AG04450 (cell line): ENCODE measurements around the gene ATP6V1B1. TPM values are rescaled to one million over a fixed set of nuclear protein-coding genes. Genes with fewer than 3 reads are reported as not detected.

ENCODE experiments used
- CTCF ChIA-PET: fragments of 300-600, 350-600 bp; formaldehyde crosslinking; extraction: SDS; loops from one replicate; lab custom pipeline; 2022; ENCODE audit warnings: antibody characterized with exemption, inconsistent platforms; lab: Charles Lee
- POLR2A ChIA-PET: fragments of 350-600 bp; formaldehyde crosslinking; extraction: SDS; loops from one replicate; lab custom pipeline; 2021; ENCODE audit warnings: antibody characterized with exemption, inconsistent platforms; lab: Yijun Ruan, JAX
- DNase-seq: peaks from one replicate; pipeline ENCODE4 v3.0.0-alpha.2; 2011; ENCODE audit warnings: low read depth, low spot score
- H3K27ac ChIP-seq: one replicate; pipeline ENCODE4 v1.5.1; 2012; ENCODE audit warnings: low read depth, low read length, control low read depth
- H3K27me3 ChIP-seq: one replicate; pipeline ENCODE4 v1.6.0; 2012; ENCODE audit warnings: low read length; ENCODE audit not compliant: control insufficient read depth, insufficient read depth
- H3K4me3 ChIP-seq: 2 replicates; pipeline ENCODE4 v1.5.1; 2011; ENCODE audit warnings: mild to moderate bottlenecking, low read depth, low read length, control low read depth
- H3K9me3 ChIP-seq: 2 replicates; pipeline ENCODE4 v1.5.1; 2012; ENCODE audit warnings: low read length; ENCODE audit not compliant: control insufficient read depth, insufficient read depth
- polyA plus RNA-seq: library from polyadenylated mRNA; depleted of rRNA; stranded (reverse); fragments of >200 nt; gene quantifications from 2 replicates; pipeline ENCODE4 v1.2.3, GENCODE V29; 2011
- TF ChIP-seq, protein P1 (sequence below): IDR thresholded peaks from 2 replicates; pipeline ENCODE4 v1.5.1; 2011; ENCODE audit warnings: low read depth, low read length, control low read depth, inconsistent platforms

ATP6V1B1 gene
- polyA plus RNA-seq, 1 experiment, result 0.82 TPM

- TF ChIP-seq, protein P1, sequence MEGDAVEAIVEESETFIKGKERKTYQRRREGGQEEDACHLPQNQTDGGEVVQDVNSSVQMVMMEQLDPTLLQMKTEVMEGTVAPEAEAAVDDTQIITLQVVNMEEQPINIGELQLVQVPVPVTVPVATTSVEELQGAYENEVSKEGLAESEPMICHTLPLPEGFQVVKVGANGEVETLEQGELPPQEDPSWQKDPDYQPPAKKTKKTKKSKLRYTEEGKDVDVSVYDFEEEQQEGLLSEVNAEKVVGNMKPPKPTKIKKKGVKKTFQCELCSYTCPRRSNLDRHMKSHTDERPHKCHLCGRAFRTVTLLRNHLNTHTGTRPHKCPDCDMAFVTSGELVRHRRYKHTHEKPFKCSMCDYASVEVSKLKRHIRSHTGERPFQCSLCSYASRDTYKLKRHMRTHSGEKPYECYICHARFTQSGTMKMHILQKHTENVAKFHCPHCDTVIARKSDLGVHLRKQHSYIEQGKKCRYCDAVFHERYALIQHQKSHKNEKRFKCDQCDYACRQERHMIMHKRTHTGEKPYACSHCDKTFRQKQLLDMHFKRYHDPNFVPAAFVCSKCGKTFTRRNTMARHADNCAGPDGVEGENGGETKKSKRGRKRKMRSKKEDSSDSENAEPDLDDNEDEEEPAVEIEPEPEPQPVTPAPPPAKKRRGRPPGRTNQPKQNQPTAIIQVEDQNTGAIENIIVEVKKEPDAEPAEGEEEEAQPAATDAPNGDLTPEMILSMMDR, result no peak
- Histone ChIP-seq H3K9me3 (no peaks in the 10 kb centered on the region), H3K27ac (no peak overlapping the region), H3K4me3 (no peak overlapping the region), H3K27me3 (no peaks in the 10 kb centered on the region)
- DNase-seq, result no peak
- POLR2A ChIA-PET, result interaction anchor here (1.6 kb wide), 1 partner anchor 10 kb away, joined by 3 read pairs; the partner anchor contains the start of gene TEX261
- CTCF ChIA-PET, result interaction anchor here (0.6 to 3.1 kb wide), 9 partner anchors 10 to 142 kb away, joined by 3 to 19 read pairs (median 4); partner anchors contain the start of gene NAGK
Measured at GRCh38 chr2:70984228-70984575, 48.5 kb downstream of the ATP6V1B1 start.

DNA sequence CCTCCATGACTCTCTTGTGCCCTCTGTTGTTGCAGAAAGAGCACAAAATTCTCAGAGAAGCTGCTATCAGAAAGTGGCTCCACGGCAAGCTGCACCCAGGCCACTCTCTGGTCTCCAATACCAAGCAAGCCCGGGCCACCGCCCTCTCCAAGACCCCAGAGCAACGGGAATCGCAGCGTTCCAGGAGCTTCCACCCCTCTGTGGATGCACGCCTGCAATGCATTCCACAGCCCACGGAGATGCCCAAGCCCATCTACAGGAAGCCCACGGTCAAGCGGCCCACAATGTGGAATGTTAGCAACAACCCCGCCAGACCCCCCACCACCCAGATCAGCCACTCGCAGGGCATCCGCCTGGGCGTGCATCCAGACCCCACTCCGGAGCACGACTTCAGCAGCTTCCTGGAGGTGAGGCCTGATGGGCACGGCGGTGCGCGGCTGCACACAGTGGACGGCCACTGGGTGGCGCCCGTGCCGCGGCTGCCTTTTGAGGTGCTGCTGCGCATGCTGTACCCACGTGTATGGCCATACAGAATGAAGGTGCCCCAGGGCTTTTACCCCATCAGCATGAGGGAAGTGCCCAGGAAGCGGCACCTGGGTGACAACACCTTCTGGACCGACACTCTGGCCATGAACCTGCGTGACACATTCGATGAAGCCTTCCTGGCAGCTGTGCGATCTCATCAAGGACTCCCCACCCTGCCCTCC is 49.0 kb downstream of the ATP6V1B1 start:
- TF ChIP-seq, protein P1, result peak; percentile 68
- Histone ChIP-seq H3K4me3 (no peak overlapping the region), H3K27me3 (no peaks in the 10 kb centered on the region), H3K9me3 (no peaks in the 10 kb centered on the region), H3K27ac (no peak overlapping the region)
- ChIA-PET CTCF (interaction anchor here (0.6 to 3.1 kb wide), 10 partner anchors 11 to 1293 kb away, joined by 3 to 19 read pairs (median 4); partner anchors contain the start of gene NAGK), POLR2A (interaction anchor here (0.7 to 1.6 kb wide), 2 partner anchors 9 to 691 kb away, joined by 3 read pairs; partner anchors contain the start of genes SNRPG and TEX261)
- DNase-seq, result no peak

- CTCF ChIA-PET, result interaction anchor here (0.6 to 3.1 kb wide), 5 partner anchors 12 to 1292 kb away, joined by 3 to 19 read pairs (median 3); partner anchors contain the start of gene NAGK
- H3K27ac ChIP-seq, result no peak overlapping the region
- H3K4me3 ChIP-seq, result no peak overlapping the region
- no peaks in the 10 kb centered on the region for H3K27me3 ChIP-seq
- POLR2A ChIA-PET, result interaction anchor here (0.7 to 1.6 kb wide), 2 partner anchors 9 to 692 kb away, joined by 3 read pairs; partner anchors contain the start of genes SNRPG and TEX261
- no peak for DNase-seq
- H3K9me3 ChIP-seq, result no peaks in the 10 kb centered on the region
- TF ChIP-seq, protein P1, result no peak
Measured at GRCh38 chr2:70985283-70985688, 49.6 kb downstream of the ATP6V1B1 start.

DNA sequence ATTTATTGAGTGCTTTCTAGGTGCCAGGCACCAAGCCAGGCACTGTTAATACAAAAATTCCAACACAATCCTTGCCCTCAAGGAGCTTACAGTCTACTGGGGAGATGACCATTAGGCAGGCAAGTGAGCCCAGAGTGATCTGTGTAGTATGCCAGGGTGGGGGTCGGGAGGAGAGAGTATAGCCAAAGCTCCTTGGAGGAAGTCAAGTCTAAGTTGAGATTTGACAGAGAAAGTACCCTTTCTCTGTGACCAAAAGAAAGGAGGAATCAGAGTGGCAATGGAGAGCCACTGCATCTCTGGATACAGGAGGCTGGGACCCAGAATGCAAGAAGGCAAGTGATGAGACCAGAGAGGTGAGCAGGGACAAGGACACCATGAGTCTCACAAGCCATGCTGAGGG is 50.3 kb downstream of the ATP6V1B1 start:
- TF ChIP-seq, protein P1, result no peak
- H3K27ac ChIP-seq, result no peak overlapping the region
- ChIA-PET POLR2A (no interaction called here), CTCF (interaction anchor here (1.3 to 3.1 kb wide), 4 partner anchors 13 to 115 kb away, joined by 3 to 19 read pairs (median 10); partner anchors contain the start of gene NAGK)
- no peaks in the 10 kb centered on the region for H3K9me3 ChIP-seq
- no peaks in the 10 kb centered on the region for H3K27me3 ChIP-seq
- H3K4me3 ChIP-seq, result no peak overlapping the region
- no peak for DNase-seq
